NCI-H2107 treated with DMSO at 0.1 percent for 48 hours (cell line): ENCODE results near the gene PCNX2.

Source experiments
- DNase-seq: peaks from one replicate; lab custom pipeline; 2025; ENCODE audit not compliant: unreplicated experiment; lab: John Stamatoyannopoulos, UW

Gene PCNX2

GRCh38 chr1:232938926-232939325 lies 356.6 kb downstream of the PCNX2 start:
- DNase-seq = no peak

- no peak for DNase-seq
Observed at GRCh38 chr1:232937741-232938375, 357.7 kb downstream of the PCNX2 start.

DNA sequence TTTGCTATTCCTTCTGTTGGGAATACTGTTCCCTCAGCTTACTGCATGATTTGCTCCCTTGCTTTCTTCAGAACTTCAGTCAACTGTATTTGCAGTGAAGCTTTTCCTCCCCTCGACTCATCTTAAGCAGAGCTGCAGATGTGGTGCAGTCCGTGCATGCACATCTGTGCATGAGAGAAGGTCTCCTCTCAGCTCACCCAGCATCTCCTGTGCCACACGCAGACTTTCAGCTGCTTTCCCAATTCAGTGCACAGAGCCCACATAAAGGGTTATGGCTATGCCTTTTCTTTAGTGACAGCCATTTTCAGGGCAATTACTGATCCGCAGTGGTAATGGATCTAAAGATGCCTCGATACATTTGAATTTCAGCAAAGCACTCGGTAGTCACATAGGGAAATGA lies 358.6 kb downstream of the PCNX2 start:
- no peak for DNase-seq
